Activated CD8-positive, alpha-beta T cell treated with anti-CD3 and anti-CD28 coated beads for 36 hours (primary cell): Measurements from ENCODE around the gene MKS1. TPM values are rescaled to one million over a fixed set of nuclear protein-coding genes. Genes with fewer than 3 reads are reported as not detected.

Experiments used
- ATAC-seq: fragments of 200-7000 bp; cut with Tn5 transposase; one replicate; pipeline ENCODE4 v1.10.0; 2021; ENCODE audit warnings: mild to moderate bottlenecking, moderate library complexity
- CTCF ChIA-PET: fragments of 350-600 bp; sonication (Branson Sonifier 250); formaldehyde crosslinking; loops from one replicate; lab custom pipeline; 2021; ENCODE audit warnings: antibody characterized with exemption; lab: Charles Lee
- POLR2A ChIA-PET: fragments of 350-600 bp; sonication (Branson Sonifier 250); formaldehyde crosslinking; loops from one replicate; lab custom pipeline; 2021; ENCODE audit warnings: antibody characterized with exemption; lab: Charles Lee
- DNase-seq: peaks from one replicate; pipeline ENCODE4 v3.0.0-alpha.2; 2020
- H3K27ac Mint-ChIP-seq: one replicate; pipeline ENCODE4 v1.8.0; 2021; ENCODE audit warnings: mild to moderate bottlenecking, mixed read lengths
- H3K27me3 Mint-ChIP-seq: one replicate; pipeline ENCODE4 v1.8.0; 2021; ENCODE audit warnings: mixed read lengths
- H3K36me3 Mint-ChIP-seq: one replicate; pipeline ENCODE4 v1.8.0; 2021; ENCODE audit warnings: low read depth, mixed read lengths
- H3K4me1 Mint-ChIP-seq: one replicate; pipeline ENCODE4 v1.8.0; 2021; ENCODE audit warnings: low read depth, mixed read lengths
- H3K4me3 Mint-ChIP-seq: one replicate; pipeline ENCODE4 v1.8.0; 2021; ENCODE audit warnings: mild to moderate bottlenecking, moderate library complexity, mixed read lengths
- H3K9me3 Mint-ChIP-seq: one replicate; pipeline ENCODE4 v1.8.0; 2021; ENCODE audit warnings: mixed read lengths
- CTCF ChIP-seq: fragments of 200-600 bp; IDR thresholded peaks from one replicate; pipeline ENCODE4 v1.8.0; 2022; ENCODE audit warnings: antibody characterized with exemption, mild to moderate bottlenecking
- intact Hi-C: fragments of 100-400 bp; cut with micrococcal nuclease; formaldehyde crosslinking; loops from one replicate; pipeline ENCODE4 v1.10.0; 2022
- total RNA-seq, 2 experiments: library from RNA; stranded (reverse); gene quantifications; one replicate each; pipeline ENCODE4 v1.2.3, GENCODE V29; 2021

Gene MKS1
- total RNA-seq, 2 experiments from 2014 or later: 20.7 to 24.8 TPM

GRCh38 chr17:58253082-58253481 lies 34.0 kb upstream of the MKS1 start:
- no peak overlapping the region for H3K4me3 Mint-ChIP-seq
- H3K4me1 Mint-ChIP-seq: peaks cover 4% of the 10 kb centered on the region
- H3K27me3 Mint-ChIP-seq: peaks cover 17% of the 10 kb centered on the region
- H3K27ac Mint-ChIP-seq: no peak overlapping the region
- DNase-seq (no peak), ATAC-seq (no peak)
- ChIA-PET CTCF (no interaction called here), POLR2A (no interaction called here)
- H3K36me3 Mint-ChIP-seq: no peaks in the 10 kb centered on the region
- no peak for TF ChIP-seq CTCF
- no peaks in the 10 kb centered on the region for H3K9me3 Mint-ChIP-seq
- intact Hi-C loops: no loop called here

GRCh38 chr17:58252141-58252540 lies 33.1 kb upstream of the MKS1 start:
- TF ChIP-seq CTCF: no peak
- Mint-ChIP-seq H3K27ac (no peak overlapping the region), H3K9me3 (no peaks in the 10 kb centered on the region), H3K27me3 (peaks cover 14% of the 10 kb centered on the region), H3K4me1 (peaks cover 10% of the 10 kb centered on the region), H3K36me3 (no peaks in the 10 kb centered on the region), H3K4me3 (no peak overlapping the region)
- CTCF ChIA-PET: interaction anchor here (1.0 to 1.1 kb wide), 3 partner anchors 52 to 236 kb away, joined by 3 read pairs; partner anchors contain the start of gene HSF5
- DNase-seq: no peak
- no peak for ATAC-seq
- intact Hi-C loops: no loop called here
- POLR2A ChIA-PET: no interaction called here

GRCh38 chr17:58250344-58251011 lies 31.4 kb upstream of the MKS1 start:
- Mint-ChIP-seq H3K36me3 (no peaks in the 10 kb centered on the region), H3K27ac (no peak overlapping the region), H3K9me3 (no peaks in the 10 kb centered on the region), H3K4me1 (peaks cover 10% of the 10 kb centered on the region), H3K27me3 (peaks cover 11% of the 10 kb centered on the region), H3K4me3 (no peak overlapping the region)
- DNase-seq: no peak
- ChIA-PET CTCF (interaction anchor here (0.6 to 4.3 kb wide), 36 partner anchors 8 to 420 kb away, joined by 3 to 33 read pairs (median 4); partner anchors contain the start of genes HSF5, LPO, MKS1 and RNF43), POLR2A (interaction anchor here (1.1 to 1.8 kb wide), 4 partner anchors 15 to 99 kb away, joined by 3 to 4 read pairs (median 3); no protein-coding TSS in a partner anchor)
- ATAC-seq: no peak
- TF ChIP-seq CTCF: no peak
- intact Hi-C loops: no loop called here

- ATAC-seq (peak; percentile 95), DNase-seq (peak; percentile 77)
- peak overlapping the region; percentile 16 for H3K27ac Mint-ChIP-seq
- peaks cover 7% of the 10 kb centered on the region for H3K27me3 Mint-ChIP-seq
- peaks cover 10% of the 10 kb centered on the region for H3K4me1 Mint-ChIP-seq
- no peaks in the 10 kb centered on the region for H3K36me3 Mint-ChIP-seq
- TF ChIP-seq CTCF: peak; percentile 98
- intact Hi-C loops: no loop called here
- ChIA-PET POLR2A (interaction anchor here (0.6 to 1.8 kb wide), 7 partner anchors 14 to 100 kb away, joined by 3 to 4 read pairs (median 3); partner anchors contain the start of gene MKS1), CTCF (interaction anchor here (0.6 to 4.3 kb wide), 39 partner anchors 8 to 421 kb away, joined by 3 to 33 read pairs (median 4); partner anchors contain the start of genes HSF5, LPO, MKS1 and RNF43)
- H3K4me3 Mint-ChIP-seq: peak overlapping the region; percentile 67
- H3K9me3 Mint-ChIP-seq: no peaks in the 10 kb centered on the region
These were observed 30.4 kb upstream of the MKS1 start for GRCh38 chr17:58249270-58250133.
